Endothelial cell of umbilical vein (primary cell): Measurements from ENCODE around the gene SSRP1. TPM values are rescaled to one million over a fixed set of nuclear protein-coding genes. Genes with fewer than 3 reads are reported as not detected.

Experiments used
- BruUV-seq: library from RNA; stranded (reverse); fragments of 400-500 nt; replicated peaks from 2 replicates; lab custom pipeline; 2021; lab: Mats Ljungman, UMichigan
- CTCF ChIA-PET: fragments of 300-600, 350-600 bp; sonication (Branson Sonifier 250); formaldehyde crosslinking; loops from one replicate; lab custom pipeline; 2021; ENCODE audit warnings: antibody characterized with exemption, inconsistent platforms; lab: Charles Lee
- POLR2A ChIA-PET: fragments of 300-600, 350-600 bp; sonication (Branson Sonifier 250); formaldehyde crosslinking; loops from one replicate; lab custom pipeline; 2021; ENCODE audit warnings: antibody characterized with exemption, inconsistent platforms; lab: Charles Lee
- DNase-seq: peaks from one replicate; pipeline ENCODE4 v3.0.0-alpha.2; 2011; ENCODE audit warnings: low read depth, low spot score
- FAIRE-seq: peaks from 2 replicates; lab custom pipeline; 2011; peaks lifted over from hg19 to GRCh38; lab: Jason Lieb, UNC
- H2AFZ ChIP-seq: 2 replicates; pipeline ENCODE4 v1.6.0; 2012; ENCODE audit warnings: low read depth, low read length, control low read depth, inconsistent platforms
- H3K27ac ChIP-seq: 2 replicates; pipeline ENCODE4 v1.5.1; 2011; ENCODE audit warnings: low read depth, mild to moderate bottlenecking, control low read depth, low read length, moderate library complexity; ENCODE audit not compliant: insufficient read depth
- H3K27me3 ChIP-seq, 2 experiments: 2 replicates each; pipeline versions ENCODE4 v1.6.0 to v1.6.1; 2011; ENCODE audit warnings: low read length in 2 of 2, mixed read lengths in 1 of 2; ENCODE audit not compliant: control insufficient read depth in 2 of 2, insufficient read depth in 2 of 2
- H3K36me3 ChIP-seq, 2 experiments: 2 replicates in 1 of 2; 3 replicates in 1 of 2; pipeline ENCODE4 v1.5.1; 2011; ENCODE audit warnings: low read length in 2 of 2, mild to moderate bottlenecking in 1 of 2, moderate library complexity in 1 of 2; ENCODE audit not compliant: control insufficient read depth in 2 of 2, insufficient read depth in 2 of 2; ENCODE audit errors: extremely low read depth in 1 of 2
- H3K4me1 ChIP-seq: 3 replicates; pipeline ENCODE4 v1.5.1; 2011; ENCODE audit warnings: mild to moderate bottlenecking, low read length; ENCODE audit not compliant: control insufficient read depth, insufficient read depth; ENCODE audit errors: extremely low read depth
- H3K4me2 ChIP-seq: 2 replicates; pipeline ENCODE4 v1.6.1; 2011; ENCODE audit warnings: low read length, control low read depth, mixed read lengths; ENCODE audit not compliant: insufficient read depth
- H3K4me3 ChIP-seq, 3 experiments: fragments of 200-600 bp in 1 of 3; sonication (generic), shearing (Covaris generic) in 1 of 3; replicated peaks in 1 of 3; 2 replicates each; pipeline ENCODE4 v1.5.1; 2011 to 2016; ENCODE audit warnings: control low read depth in 3 of 3, low read length in 3 of 3, mild to moderate bottlenecking in 2 of 3, inconsistent platforms in 1 of 3, low read depth in 1 of 3, moderate library complexity in 1 of 3; ENCODE audit not compliant: insufficient read depth in 1 of 3
- H3K79me2 ChIP-seq: 2 replicates; pipeline ENCODE4 v1.6.0; 2012; ENCODE audit warnings: low read length, inconsistent platforms; ENCODE audit not compliant: control insufficient read depth, insufficient read depth
- H3K9ac ChIP-seq: replicated peaks from 2 replicates; pipeline ENCODE3; 2011; ENCODE audit warnings: low read length, control low read depth; ENCODE audit not compliant: insufficient read depth; ENCODE audit errors: extremely low read depth
- H3K9me1 ChIP-seq: replicated peaks from 3 replicates; pipeline ENCODE4 v1.6.0; 2011; ENCODE audit warnings: mild to moderate bottlenecking, low read length; ENCODE audit not compliant: control insufficient read depth, insufficient read depth; ENCODE audit errors: extremely low read depth
- H3K9me3 ChIP-seq: replicated peaks from 2 replicates; pipeline ENCODE4 v1.5.1; 2012; ENCODE audit warnings: low read length, inconsistent platforms; ENCODE audit not compliant: control insufficient read depth, insufficient read depth
- H4K20me1 ChIP-seq: replicated peaks from 2 replicates; pipeline ENCODE3; 2011; ENCODE audit warnings: mild to moderate bottlenecking, low read length; ENCODE audit not compliant: control insufficient read depth, insufficient read depth; ENCODE audit errors: extremely low read depth
- FOS ChIP-seq: IDR thresholded peaks from 2 replicates; pipeline ENCODE4 v1.6.1; 2011; ENCODE audit warnings: mild to moderate bottlenecking, low read length, moderate library complexity, borderline replicate concordance; ENCODE audit not compliant: insufficient read depth
- GATA2 ChIP-seq: IDR thresholded peaks from 2 replicates; pipeline ENCODE4 v1.7.0; 2011; ENCODE audit warnings: low read depth, mild to moderate bottlenecking, moderate library complexity, mixed read lengths, low read length; ENCODE audit not compliant: insufficient read length, insufficient read depth
- JUN ChIP-seq: IDR thresholded peaks from 2 replicates; pipeline ENCODE4 v1.6.1; 2011; ENCODE audit warnings: borderline replicate concordance, low read depth; ENCODE audit not compliant: insufficient read length, insufficient read depth
- MAX ChIP-seq: IDR thresholded peaks from 2 replicates; pipeline ENCODE4 v1.6.1; 2011; ENCODE audit not compliant: insufficient read depth, insufficient read length
- MYC ChIP-seq: IDR thresholded peaks from one replicate; pipeline ENCODE4 v1.6.1; 2011; ENCODE audit warnings: mild to moderate bottlenecking, low read depth, low read length
- dilution Hi-C: fragments of 300-500 bp; cut with MboI; formaldehyde crosslinking; loops from one replicate; pipeline ENCODE4 v1.15.0; 2019; ENCODE audit warnings: low sequenced_read_pairs; ENCODE audit not compliant: extremely low pct_ligation_motif_present
- intact Hi-C: fragments of 100-400 bp; cut with micrococcal nuclease; formaldehyde crosslinking; loops from one replicate; pipeline ENCODE4 v1.10.0; 2022
- polyA plus RNA-seq, 4 experiments: library from polyadenylated mRNA; depleted of rRNA in 3 of 4; stranded (reverse) in 3 of 4; unstranded in 1 of 4; fragments of >200 nt; gene quantifications; 2 replicates each; pipeline versions ENCODE4 v1.2.1 to v1.2.3, GENCODE V29; 2011 to 2012; ENCODE audit warnings: missing spikeins in 1 of 4
- total RNA-seq: library from RNA; stranded (reverse); gene quantifications from 2 replicates; pipeline ENCODE4 v1.2.3, GENCODE V29; 2021

Gene SSRP1
- total and polyA plus RNA-seq, 2 donors (not counting 3 experiments of a cell fraction or from before 2014, with no cell fraction given), result 130 to 146 TPM

- H4K20me1 ChIP-seq, result no peaks in the 10 kb centered on the region
- H3K27ac ChIP-seq, result peak overlapping the region; percentile 53
- no peaks in the 10 kb centered on the region for H3K9me3 ChIP-seq
- H3K79me2 ChIP-seq, result peaks cover 40% of the 10 kb centered on the region
- CTCF ChIA-PET, result interaction anchor here (1.2 to 2.9 kb wide), 4 partner anchors 13 to 61 kb away, joined by 3 to 37 read pairs (median 8); partner anchors contain the start of genes SSRP1 and TNKS1BP1
- no TSS peak for BruUV-seq
- H2AFZ ChIP-seq, result no peak overlapping the region
- peak overlapping the region; percentile 26 for H3K9ac ChIP-seq
- no peak for DNase-seq
- peak overlapping the region in 2 of 3 experiments; percentile 24 to 56 for H3K4me3 ChIP-seq
- no peak for TF ChIP-seq JUN
- TF ChIP-seq GATA2, result no peak
- POLR2A ChIA-PET, result interaction anchor here (1.2 to 2.9 kb wide), 5 partner anchors 10 to 21 kb away, joined by 3 to 23 read pairs (median 3); partner anchors contain the start of gene TNKS1BP1
- no peaks in the 10 kb centered on the region for H3K9me1 ChIP-seq
- peaks cover 18% of the 10 kb centered on the region for H3K4me1 ChIP-seq
- peak overlapping the region; percentile 56 for H3K4me2 ChIP-seq
- FAIRE-seq, result no peak
- no peaks in the 10 kb centered on the region for H3K27me3 ChIP-seq
- dilution Hi-C loops, result no loop called here
- peaks cover 11 to 31% of the 10 kb centered on the region in 2 experiments for H3K36me3 ChIP-seq
- intact Hi-C loops, result loop anchor here (1.0 to 10.0 kb wide), 6 partner anchors 15 to 1264 kb away; partner anchors contain the start of genes LPXN, SSRP1 and ZFP91
These were observed 25.0 kb downstream of the SSRP1 start for GRCh38 chr11:57310630-57311086.

GRCh38 chr11:57310091-57310490 is 25.6 kb downstream of the SSRP1 start:
- H3K27ac ChIP-seq, result peak overlapping the region; percentile 53
- no peak overlapping the region for H2AFZ ChIP-seq
- ChIA-PET CTCF (interaction anchor here (2.7 to 2.9 kb wide), 2 partner anchors 14 to 61 kb away, joined by 11 to 37 read pairs; partner anchors contain the start of gene TNKS1BP1), POLR2A (interaction anchor here (1.3 to 2.9 kb wide), 2 partner anchors 15 to 17 kb away, joined by 3 to 23 read pairs; partner anchors contain the start of gene TNKS1BP1)
- no peaks in the 10 kb centered on the region for H4K20me1 ChIP-seq
- peak overlapping the region; percentile 56 for H3K4me2 ChIP-seq
- no peaks in the 10 kb centered on the region for H3K27me3 ChIP-seq
- H3K4me3 ChIP-seq, result no peak overlapping the region
- FAIRE-seq (no peak), DNase-seq (no peak)
- no TSS peak for BruUV-seq
- no peaks in the 10 kb centered on the region for H3K9me1 ChIP-seq
- peaks cover 11 to 31% of the 10 kb centered on the region in 2 experiments for H3K36me3 ChIP-seq
- H3K4me1 ChIP-seq, result peaks cover 18% of the 10 kb centered on the region
- no peak overlapping the region for H3K9ac ChIP-seq
- TF ChIP-seq FOS (no peak), MYC (no peak), MAX (no peak)
- H3K79me2 ChIP-seq, result peaks cover 46% of the 10 kb centered on the region
- dilution Hi-C loops (no loop called here), intact Hi-C loops (loop anchor here (2.0 to 10.0 kb wide), 2 partner anchors 61 to 1265 kb away; partner anchors contain the start of genes LPXN and ZFP91)
- H3K9me3 ChIP-seq, result no peaks in the 10 kb centered on the region
